GM18873 (cell line): ENCODE data around the gene KCNMA1.

Experiments used
- ATAC-seq: cut with Tn5 transposase; IDR thresholded peaks from one replicate; pipeline ENCODE4 v1.9.1; 2021; ENCODE audit warnings: mild to moderate bottlenecking, moderate library complexity, moderate number of reproducible peaks; ENCODE audit not compliant: unreplicated experiment, low FRiP score

Gene KCNMA1

GRCh38 chr10:77117501-77117900, 520.1 kb downstream of the KCNMA1 start:
- no peak for ATAC-seq

GRCh38 chr10:77116904-77117303, 520.7 kb downstream of the KCNMA1 start:
- ATAC-seq: no peak

GRCh38 chr10:77114181-77114821, 523.3 kb downstream of the KCNMA1 start:
- ATAC-seq: no peak

- no peak for ATAC-seq
Observed at GRCh38 chr10:77111611-77112550, 525.7 kb downstream of the KCNMA1 start.

GRCh38 chr10:77110757-77111156, 526.9 kb downstream of the KCNMA1 start:
- no peak for ATAC-seq

- no peak for ATAC-seq
Observed at GRCh38 chr10:77109351-77109994, 528.1 kb downstream of the KCNMA1 start.

GRCh38 chr10:77106676-77107075, 530.9 kb downstream of the KCNMA1 start:
- no peak for ATAC-seq

- ATAC-seq: no peak
Observed at GRCh38 chr10:77105761-77106221, 531.8 kb downstream of the KCNMA1 start.

GRCh38 chr10:77104459-77104980, 533.1 kb downstream of the KCNMA1 start:
- ATAC-seq: no peak

GRCh38 chr10:77103213-77103612, 534.4 kb downstream of the KCNMA1 start:
- no peak for ATAC-seq

GRCh38 chr10:77101341-77101740, 536.3 kb downstream of the KCNMA1 start:
- no peak for ATAC-seq

- ATAC-seq: no peak
Observed at GRCh38 chr10:77099136-77099535, 538.5 kb downstream of the KCNMA1 start.

- no peak for ATAC-seq
Observed at GRCh38 chr10:77097625-77098024, 540.0 kb downstream of the KCNMA1 start.

GRCh38 chr10:77093126-77093525, 544.5 kb downstream of the KCNMA1 start:
- no peak for ATAC-seq

- ATAC-seq: no peak
Observed at GRCh38 chr10:77091597-77092165, 545.9 kb downstream of the KCNMA1 start.

GRCh38 chr10:77090381-77091356, 546.9 kb downstream of the KCNMA1 start:
- ATAC-seq: no peak

GRCh38 chr10:77087366-77087765, 550.2 kb downstream of the KCNMA1 start:
- ATAC-seq: no peak

GRCh38 chr10:77086081-77086480, 551.5 kb downstream of the KCNMA1 start:
- ATAC-seq: no peak

- ATAC-seq: no peak
Observed at GRCh38 chr10:77085344-77085743, 552.3 kb downstream of the KCNMA1 start.
